D721Med (cell line): Measurements from ENCODE around the gene ALPK3.

Experiments used
- DNase-seq: peaks from one replicate; pipeline ENCODE4 v3.0.0; 2011; ENCODE audit warnings: low spot score; ENCODE audit not compliant: insufficient read length
- FAIRE-seq: peaks from 2 replicates; lab custom pipeline; 2011; peaks lifted over from hg19 to GRCh38; lab: Jason Lieb, UNC
- TF ChIP-seq, protein P1 (sequence below): IDR thresholded peaks from 2 replicates; pipeline ENCODE4 v1.5.1; 2012; ENCODE audit warnings: mild to moderate bottlenecking, control low read depth; ENCODE audit not compliant: insufficient read depth; ENCODE audit errors: missing control alignments

The ALPK3 gene

DNA sequence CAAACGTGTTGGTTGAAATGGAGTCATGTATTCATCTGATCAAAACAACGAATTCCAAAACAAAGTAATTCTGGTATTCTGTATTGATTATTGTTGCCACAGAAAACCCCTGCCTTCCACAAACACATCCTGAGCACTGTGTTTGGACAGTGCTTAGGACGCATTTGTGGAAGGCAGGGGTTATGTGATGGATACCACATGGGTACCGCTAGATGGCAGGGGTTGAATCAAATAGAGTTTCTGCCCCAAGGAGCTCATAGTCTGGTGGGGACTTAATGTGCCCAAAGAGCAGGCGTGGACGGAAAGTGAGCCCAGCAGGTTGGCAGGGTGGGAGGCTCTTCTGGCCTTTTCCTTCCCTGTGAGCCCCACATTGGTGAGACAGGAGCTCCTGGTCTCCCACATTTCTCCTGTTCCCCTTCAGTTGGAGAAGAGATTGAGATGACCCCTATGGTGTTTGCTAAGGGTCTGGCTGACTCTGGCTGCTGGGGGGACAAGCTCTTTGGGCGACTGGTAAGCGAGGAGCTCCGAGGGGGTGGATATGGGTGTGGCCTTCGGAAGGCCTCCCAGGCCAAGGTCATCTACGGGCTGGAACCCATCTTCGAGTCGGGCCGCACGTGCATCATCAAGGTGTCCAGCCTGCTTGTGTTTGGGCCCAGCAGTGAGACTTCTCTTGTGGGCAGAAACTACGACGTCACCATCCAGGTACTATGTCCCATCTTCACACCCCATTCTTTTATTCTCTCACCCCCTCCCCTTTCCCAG, 45.2 kb downstream of the ALPK3 start:
- TF ChIP-seq, protein P1, sequence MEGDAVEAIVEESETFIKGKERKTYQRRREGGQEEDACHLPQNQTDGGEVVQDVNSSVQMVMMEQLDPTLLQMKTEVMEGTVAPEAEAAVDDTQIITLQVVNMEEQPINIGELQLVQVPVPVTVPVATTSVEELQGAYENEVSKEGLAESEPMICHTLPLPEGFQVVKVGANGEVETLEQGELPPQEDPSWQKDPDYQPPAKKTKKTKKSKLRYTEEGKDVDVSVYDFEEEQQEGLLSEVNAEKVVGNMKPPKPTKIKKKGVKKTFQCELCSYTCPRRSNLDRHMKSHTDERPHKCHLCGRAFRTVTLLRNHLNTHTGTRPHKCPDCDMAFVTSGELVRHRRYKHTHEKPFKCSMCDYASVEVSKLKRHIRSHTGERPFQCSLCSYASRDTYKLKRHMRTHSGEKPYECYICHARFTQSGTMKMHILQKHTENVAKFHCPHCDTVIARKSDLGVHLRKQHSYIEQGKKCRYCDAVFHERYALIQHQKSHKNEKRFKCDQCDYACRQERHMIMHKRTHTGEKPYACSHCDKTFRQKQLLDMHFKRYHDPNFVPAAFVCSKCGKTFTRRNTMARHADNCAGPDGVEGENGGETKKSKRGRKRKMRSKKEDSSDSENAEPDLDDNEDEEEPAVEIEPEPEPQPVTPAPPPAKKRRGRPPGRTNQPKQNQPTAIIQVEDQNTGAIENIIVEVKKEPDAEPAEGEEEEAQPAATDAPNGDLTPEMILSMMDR, result no peak
- FAIRE-seq (no peak), DNase-seq (no peak)

DNA sequence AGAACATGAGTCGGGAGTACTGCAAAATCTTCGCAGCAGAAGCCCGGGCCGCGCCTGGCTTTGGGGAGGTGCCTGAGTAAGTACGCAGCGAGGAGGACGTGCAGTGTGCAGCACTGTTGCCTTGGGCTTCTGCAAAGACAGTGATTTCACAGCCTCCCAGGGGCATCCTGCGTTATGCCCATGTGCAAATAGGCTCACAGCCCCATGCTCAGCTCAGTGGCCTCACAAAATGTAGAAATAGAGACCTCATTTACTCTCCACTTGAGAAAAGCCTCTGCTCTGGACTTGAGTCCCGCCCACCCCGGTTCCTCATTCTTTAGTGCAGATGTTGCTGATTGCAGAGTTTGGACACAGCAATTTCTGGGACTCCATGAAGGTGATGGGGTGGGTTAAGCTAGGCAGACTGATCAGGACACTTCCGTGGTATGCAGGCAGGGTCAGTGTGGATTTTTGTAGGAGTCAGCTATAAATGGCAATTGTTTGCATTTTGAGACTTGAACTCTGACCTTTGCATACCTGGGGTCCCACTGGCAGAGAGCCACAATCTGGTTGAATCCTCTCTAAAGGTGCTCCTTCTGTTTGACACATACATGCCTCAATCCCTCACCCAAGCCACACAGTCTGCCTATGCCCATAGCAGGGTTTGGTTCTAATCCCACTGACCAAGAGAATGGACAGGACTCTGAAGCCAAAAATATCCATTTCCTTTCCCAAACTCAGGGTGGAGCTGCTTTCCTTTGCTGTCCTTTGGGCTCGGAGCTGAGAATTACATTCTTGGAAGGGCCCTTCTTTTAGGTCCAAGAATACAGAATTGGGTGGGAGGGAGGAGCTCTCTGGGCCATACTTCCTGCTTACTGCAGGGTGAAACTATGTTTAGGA, 46.6 kb downstream of the ALPK3 start:
- FAIRE-seq (no peak), DNase-seq (no peak)

DNA sequence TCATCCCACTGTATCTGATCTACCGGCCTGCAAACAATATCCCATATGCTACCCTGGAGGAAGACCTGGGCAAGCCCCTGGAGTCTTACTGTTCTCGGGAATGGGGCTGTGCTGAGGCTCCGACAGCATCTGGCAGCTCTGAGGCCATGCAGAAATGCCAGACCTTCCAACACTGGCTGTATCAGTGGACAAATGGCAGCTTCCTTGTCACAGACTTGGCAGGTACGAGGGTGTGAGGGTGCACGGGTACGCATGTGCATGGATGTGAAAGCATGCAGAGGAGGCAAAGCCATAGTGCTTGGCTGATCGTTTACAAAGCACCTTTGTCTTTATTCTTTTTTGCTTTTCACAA, 47.3 kb downstream of the ALPK3 start:
- DNase-seq (no peak), FAIRE-seq (no peak)
- TF ChIP-seq, protein P1, result no peak

More for the DNA sequence above, 46.6 kb downstream of the ALPK3 start:
- TF ChIP-seq, protein P1, result no peak

DNA sequence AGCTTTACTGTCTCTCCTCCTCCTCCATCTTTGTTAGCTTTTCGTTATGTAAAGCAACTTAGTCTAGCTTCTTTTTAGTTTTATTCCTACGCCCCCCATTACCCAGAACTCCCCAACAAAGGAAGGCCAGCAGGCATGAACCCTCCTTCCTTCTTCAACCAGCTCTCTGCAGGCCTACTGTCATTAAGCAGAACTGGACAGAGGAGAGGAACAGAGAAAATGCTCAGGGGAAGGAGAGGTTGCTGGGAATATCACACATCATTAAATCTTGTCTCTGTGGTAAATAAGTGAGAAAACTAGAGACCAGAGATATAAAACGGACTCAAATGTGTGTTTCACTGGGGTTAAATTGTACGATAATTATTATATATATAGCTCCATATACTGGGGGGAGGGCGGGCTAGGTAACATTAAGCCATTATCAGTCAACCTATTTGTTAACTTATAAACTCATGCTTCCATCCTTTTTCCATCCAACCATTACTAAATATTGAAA, 48.0 kb downstream of the ALPK3 start:
- no peak for DNase-seq
- no peak for FAIRE-seq
- TF ChIP-seq, protein P1, result no peak

DNA sequence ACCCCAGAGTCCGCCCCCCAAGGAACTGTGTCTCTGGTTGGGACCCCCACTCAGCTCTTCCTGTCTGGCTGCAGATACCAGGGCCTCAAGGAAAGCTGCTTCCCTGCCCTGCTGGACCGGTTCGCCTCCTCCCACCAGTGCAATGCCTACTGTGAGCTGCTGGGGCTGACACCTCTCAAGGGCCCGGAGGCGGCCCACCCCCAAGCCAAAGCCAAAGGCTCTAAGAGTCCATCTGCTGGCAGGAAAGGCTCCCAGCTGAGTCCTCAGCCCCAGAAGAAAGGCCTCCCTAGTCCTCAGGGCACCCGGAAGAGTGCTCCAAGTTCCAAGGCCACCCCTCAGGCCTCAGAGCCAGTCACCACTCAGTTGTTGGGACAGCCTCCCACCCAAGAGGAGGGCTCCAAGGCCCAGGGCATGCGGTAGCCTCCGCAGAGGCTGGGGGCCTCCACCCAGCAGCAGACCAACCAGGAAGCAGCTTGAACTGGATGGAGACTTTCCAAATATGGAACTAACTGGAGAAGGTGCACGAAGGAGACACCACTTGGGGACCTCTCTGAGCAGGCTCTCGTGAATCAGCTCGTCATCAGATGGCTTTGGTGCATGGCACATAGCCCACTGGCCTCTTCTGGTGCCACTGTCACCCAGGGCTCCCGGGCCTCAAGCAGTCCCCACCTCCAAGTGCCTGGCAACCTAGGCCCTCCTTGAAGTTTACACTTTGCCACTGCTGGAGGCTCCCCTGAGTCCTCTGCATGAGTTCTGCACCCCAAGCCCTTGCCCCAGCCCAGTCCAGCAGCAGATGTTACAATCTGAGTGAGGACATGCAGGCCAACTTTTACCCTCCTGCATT, 51.1 kb downstream of the ALPK3 start:
- FAIRE-seq, result no peak
- no peak for DNase-seq
- TF ChIP-seq, protein P1, result no peak

DNA sequence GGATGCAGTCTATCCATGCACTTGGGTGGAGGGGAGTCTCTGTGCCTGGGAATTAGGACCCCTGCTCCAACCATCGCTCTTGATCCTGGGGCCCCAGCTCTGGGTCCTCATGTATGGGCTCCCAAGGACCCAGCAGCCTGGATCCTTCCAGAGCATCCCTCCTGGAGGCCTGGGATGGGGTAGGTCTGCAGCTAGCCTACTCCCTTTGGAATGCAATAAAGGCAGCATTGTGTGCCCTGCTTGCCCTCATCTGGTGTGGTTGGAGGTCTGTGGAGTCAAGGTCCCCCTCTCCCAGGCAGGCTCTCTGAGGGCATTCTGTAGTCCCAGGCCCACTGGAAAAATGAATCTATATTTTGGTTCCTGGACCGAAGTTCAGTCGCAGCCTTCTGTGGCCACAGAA, 52.4 kb downstream of the ALPK3 start:
- no peak for FAIRE-seq
- TF ChIP-seq, protein P1, result no peak

More for the DNA sequence above, 52.4 kb downstream of the ALPK3 start:
- DNase-seq, result no peak
